Gastrocnemius medialis (tissue), 4 donors: Measurements from ENCODE around the gene GTPBP4. TPM values are rescaled to one million over a fixed set of nuclear protein-coding genes. Genes with fewer than 3 reads are reported as not detected.

Experiments used
- ATAC-seq, 2 donors: fragments of 150-250 bp; one replicate each; pipeline ENCODE4 v1.9.1; 2016
- DNase-seq, 2 donors: peaks; one replicate each; pipeline ENCODE4 v3.0.0-alpha.2; 2019
- H3K27ac ChIP-seq, 4 donors: fragments of 200-600 bp; sonication (generic); 1 replicate in 1 of 4; 2 replicates in 3 of 4; pipeline ENCODE4 v1.5.1; 2016 to 2018; ENCODE audit warnings: mild to moderate bottlenecking in 2 of 4, moderate library complexity in 1 of 4
- H3K27me3 ChIP-seq, 3 donors: fragments of 200-600 bp; sonication (generic) in 2 of 3; 1 replicate in 1 of 3; 2 replicates in 2 of 3; pipeline versions ENCODE4 v1.5.1 to v1.6.0; 2016 to 2019; ENCODE audit warnings: mild to moderate bottlenecking in 1 of 3, moderate library complexity in 1 of 3
- H3K36me3 ChIP-seq, 2 donors: fragments of 200-600 bp; sonication (generic) in 1 of 2; one replicate each; pipeline ENCODE4 v1.5.1; 2017 to 2018
- H3K4me1 ChIP-seq, 2 donors: fragments of 200-600 bp; sonication (generic) in 1 of 2; one replicate each; pipeline ENCODE4 v1.5.1; 2016 to 2017; ENCODE audit warnings: mild to moderate bottlenecking in 2 of 2
- H3K4me3 ChIP-seq, 4 donors: fragments of 200-600 bp; sonication (generic) in 3 of 4; 1 replicate in 1 of 4; 2 replicates in 3 of 4; pipeline ENCODE4 v1.5.1; 2016 to 2019; ENCODE audit warnings: mild to moderate bottlenecking in 2 of 4
- H3K9me3 ChIP-seq, 3 donors: fragments of 200-600 bp; sonication (generic) in 2 of 3; 1 replicate in 1 of 3; 2 replicates in 2 of 3; pipeline ENCODE4 v1.5.1; 2016 to 2019
- POLR2A ChIP-seq, 2 donors: fragments of 450-650 bp; IDR thresholded peaks; one replicate each; pipeline ENCODE4 v1.6.1; 2017; ENCODE audit warnings: antibody characterized with exemption in 2 of 2, mild to moderate bottlenecking in 2 of 2, moderate library complexity in 2 of 2
- in situ Hi-C, 4 donors: fragments of 200-750 bp; cut with MboI; loops; one replicate each; pipeline versions ENCODE4 v1.15.0 to v1.8.0; 2017; ENCODE audit warnings: low sequenced_read_pairs in 4 of 4
- intact Hi-C: fragments of 100-400 bp; cut with DNase I; formaldehyde crosslinking; loops from one replicate; pipeline ENCODE4 v1.15.1; 2023; ENCODE audit warnings: low total_unique reads
- total RNA-seq, 4 donors: library from RNA; depleted of rRNA; stranded (reverse); fragments of >200 nt; gene quantifications; one replicate each; pipeline versions ENCODE4 v1.1.0 to v1.2.3, GENCODE V29; 2016
- TF ChIP-seq, protein P1 (sequence below), 5 experiments: fragments of 450-650 bp in 3 of 5; fragments of 200-600 bp in 2 of 5; sonication (generic) in 2 of 5; IDR thresholded peaks in 4 of 5; conservative IDR thresholded peaks in 1 of 5; 1 replicate in 4 of 5; 2 replicates in 1 of 5; pipeline ENCODE4 v1.5.1; 2016 to 2019; ENCODE audit warnings: antibody characterized with exemption in 5 of 5, mild to moderate bottlenecking in 3 of 5, moderate library complexity in 3 of 5

Gene GTPBP4
- total RNA-seq, 4 donors from 2014 or later, result 34.7 to 51.5 (median 38.5) TPM

DNA sequence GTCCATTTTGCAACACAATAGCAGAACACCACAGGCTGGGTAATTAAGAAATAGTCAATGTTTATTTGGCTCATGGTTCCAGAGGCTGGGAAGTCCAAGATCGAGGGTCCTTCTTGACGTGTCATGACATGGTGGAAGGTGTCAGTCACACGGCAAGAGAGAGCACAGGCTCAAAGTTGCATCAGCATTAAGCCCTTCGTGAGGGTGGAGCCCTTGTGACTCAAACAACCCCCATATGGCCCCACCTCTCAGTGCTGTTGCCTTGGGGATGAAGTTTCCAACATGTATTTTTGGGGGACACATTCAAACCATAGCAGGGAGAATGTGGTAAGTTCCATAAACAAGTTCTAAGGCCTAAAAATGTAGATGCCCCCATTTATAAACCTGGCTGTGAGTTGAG lies 24.6 kb upstream of the GTPBP4 start:
- H3K27me3 ChIP-seq, result no peaks in the 10 kb centered on the region
- H3K36me3 ChIP-seq, result no peaks in the 10 kb centered on the region
- DNase-seq (no peak), ATAC-seq (no peak)
- no peak overlapping the region for H3K4me3 ChIP-seq
- no peak for TF ChIP-seq POLR2A (IDR thresholded peaks at IDR 0.05)
- TF ChIP-seq, protein P1, sequence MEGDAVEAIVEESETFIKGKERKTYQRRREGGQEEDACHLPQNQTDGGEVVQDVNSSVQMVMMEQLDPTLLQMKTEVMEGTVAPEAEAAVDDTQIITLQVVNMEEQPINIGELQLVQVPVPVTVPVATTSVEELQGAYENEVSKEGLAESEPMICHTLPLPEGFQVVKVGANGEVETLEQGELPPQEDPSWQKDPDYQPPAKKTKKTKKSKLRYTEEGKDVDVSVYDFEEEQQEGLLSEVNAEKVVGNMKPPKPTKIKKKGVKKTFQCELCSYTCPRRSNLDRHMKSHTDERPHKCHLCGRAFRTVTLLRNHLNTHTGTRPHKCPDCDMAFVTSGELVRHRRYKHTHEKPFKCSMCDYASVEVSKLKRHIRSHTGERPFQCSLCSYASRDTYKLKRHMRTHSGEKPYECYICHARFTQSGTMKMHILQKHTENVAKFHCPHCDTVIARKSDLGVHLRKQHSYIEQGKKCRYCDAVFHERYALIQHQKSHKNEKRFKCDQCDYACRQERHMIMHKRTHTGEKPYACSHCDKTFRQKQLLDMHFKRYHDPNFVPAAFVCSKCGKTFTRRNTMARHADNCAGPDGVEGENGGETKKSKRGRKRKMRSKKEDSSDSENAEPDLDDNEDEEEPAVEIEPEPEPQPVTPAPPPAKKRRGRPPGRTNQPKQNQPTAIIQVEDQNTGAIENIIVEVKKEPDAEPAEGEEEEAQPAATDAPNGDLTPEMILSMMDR (IDR thresholded peaks at IDR 0.05 in 4 of 5, conservative IDR thresholded peaks at IDR 0.05 in 1 of 5), result no peak
- in situ Hi-C loops, result no loop called here
- H3K27ac ChIP-seq, result no peak overlapping the region
- intact Hi-C loops, result no loop called here
- no peaks in the 10 kb centered on the region for H3K9me3 ChIP-seq
- no peaks in the 10 kb centered on the region for H3K4me1 ChIP-seq

DNA sequence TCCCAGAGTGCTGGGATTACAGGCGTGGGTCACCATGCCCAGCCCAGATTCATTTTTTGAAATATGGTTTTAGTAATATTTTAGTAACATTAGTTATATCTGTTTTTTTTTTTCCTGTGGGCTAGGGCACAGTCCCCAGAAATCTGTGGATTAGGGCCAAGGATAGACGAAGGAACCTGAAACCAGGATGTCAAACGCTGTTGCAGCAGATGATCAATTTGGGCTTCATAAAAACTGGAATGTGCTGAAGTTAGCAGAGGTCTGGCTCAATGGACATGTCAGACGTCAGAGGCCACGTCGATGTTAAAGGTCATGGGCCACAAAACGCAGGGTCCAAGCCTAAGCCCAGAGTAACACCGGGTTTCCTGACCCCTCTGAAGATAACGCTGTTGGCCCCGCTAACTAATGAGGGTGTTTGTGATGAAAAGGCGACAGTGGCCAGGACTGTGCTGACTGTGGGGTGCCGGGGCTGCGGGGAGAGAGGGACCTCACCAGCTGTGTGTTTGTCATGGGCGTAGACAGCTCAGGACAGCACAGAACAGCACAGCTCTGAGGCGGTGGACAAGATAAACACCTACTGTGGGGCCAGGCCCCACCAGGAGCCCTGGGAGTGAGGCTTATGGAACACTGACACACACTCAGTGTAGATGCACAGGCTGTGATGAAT lies 23.8 kb upstream of the GTPBP4 start:
- no peaks in the 10 kb centered on the region for H3K27me3 ChIP-seq
- in situ Hi-C loops, result no loop called here
- no peaks in the 10 kb centered on the region for H3K4me1 ChIP-seq
- TF ChIP-seq, protein P1 (IDR thresholded peaks at IDR 0.05 in 4 of 5, conservative IDR thresholded peaks at IDR 0.05 in 1 of 5), result no peak
- no peak for TF ChIP-seq POLR2A (IDR thresholded peaks at IDR 0.05)
- H3K27ac ChIP-seq, result no peak overlapping the region
- no peak for ATAC-seq
- intact Hi-C loops, result no loop called here
- no peaks in the 10 kb centered on the region for H3K9me3 ChIP-seq
- H3K36me3 ChIP-seq, result no peaks in the 10 kb centered on the region
- no peak for DNase-seq
- no peak overlapping the region for H3K4me3 ChIP-seq

DNA sequence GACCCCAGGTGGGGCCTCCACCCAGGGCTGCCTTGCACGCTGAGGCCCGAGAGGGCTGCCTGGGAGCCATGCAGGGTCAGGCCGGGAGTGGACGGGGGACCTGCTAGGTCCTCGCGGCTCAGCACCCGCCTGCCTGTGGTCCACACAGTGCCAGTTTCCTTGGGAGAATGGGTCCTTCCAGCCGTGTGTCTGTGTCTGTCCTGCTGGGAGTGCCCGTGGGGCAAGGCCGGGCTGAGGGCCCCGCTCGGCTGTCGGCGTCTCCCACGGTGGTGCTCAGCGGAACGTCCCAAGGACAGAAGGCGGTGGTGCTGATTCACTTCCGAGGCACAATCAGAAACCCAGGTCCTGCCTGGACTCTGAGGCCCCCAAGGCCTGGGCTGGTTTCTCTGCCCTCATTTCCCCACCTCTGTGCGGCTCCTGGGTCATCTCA lies 23.2 kb upstream of the GTPBP4 start:
- no peaks in the 10 kb centered on the region for H3K4me1 ChIP-seq
- in situ Hi-C loops (no loop called here), intact Hi-C loops (no loop called here)
- H3K36me3 ChIP-seq, result no peaks in the 10 kb centered on the region
- H3K4me3 ChIP-seq, result no peak overlapping the region
- no peak overlapping the region for H3K27ac ChIP-seq
- ATAC-seq (no peak), DNase-seq (no peak)
- H3K27me3 ChIP-seq, result no peaks in the 10 kb centered on the region
- no peak for TF ChIP-seq POLR2A (IDR thresholded peaks at IDR 0.05)
- TF ChIP-seq, protein P1 (IDR thresholded peaks at IDR 0.05 in 4 of 5, conservative IDR thresholded peaks at IDR 0.05 in 1 of 5), result no peak
- H3K9me3 ChIP-seq, result no peaks in the 10 kb centered on the region

DNA sequence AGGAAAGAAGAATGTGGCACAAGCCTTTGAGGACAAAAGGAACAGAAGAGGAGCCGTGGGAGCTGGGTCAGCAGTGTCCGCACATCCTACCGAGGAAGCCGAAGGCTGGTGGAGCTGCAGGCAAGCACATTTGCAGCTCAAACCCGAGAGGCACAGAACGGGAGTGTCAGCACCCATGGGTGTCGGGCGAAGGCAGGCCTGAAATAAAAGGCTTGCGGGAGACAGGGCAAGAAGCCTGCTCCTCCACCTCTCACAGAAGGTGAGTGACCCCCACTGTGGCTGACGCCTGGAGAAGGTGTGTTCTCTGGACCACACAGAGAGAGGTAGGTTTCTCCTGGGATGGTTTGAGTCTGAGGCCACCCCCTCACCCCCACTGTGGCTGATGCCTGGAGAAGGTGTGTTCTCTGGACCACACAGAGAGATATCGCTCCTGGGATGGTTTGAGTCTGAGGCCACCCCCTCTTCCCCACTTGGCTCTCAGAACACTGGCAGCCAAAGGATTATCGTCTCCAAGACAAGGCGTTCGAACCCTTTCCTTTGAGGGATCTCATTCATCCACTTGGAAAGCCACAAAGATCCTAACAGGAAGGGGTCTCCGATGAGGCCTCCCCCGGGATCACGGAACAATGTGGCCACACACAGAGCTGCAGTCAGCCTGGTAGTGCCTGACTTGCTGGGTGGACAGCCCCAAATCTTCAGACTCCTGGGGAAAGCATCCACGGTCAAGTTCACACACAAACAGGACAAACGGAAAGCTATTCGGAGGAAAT lies 21.6 kb upstream of the GTPBP4 start:
- in situ Hi-C loops, result no loop called here
- DNase-seq, result no peak
- H3K9me3 ChIP-seq, result no peaks in the 10 kb centered on the region
- no peak overlapping the region for H3K27ac ChIP-seq
- H3K4me3 ChIP-seq, result no peak overlapping the region
- no peak for ATAC-seq
- no peaks in the 10 kb centered on the region for H3K36me3 ChIP-seq
- TF ChIP-seq, protein P1 (IDR thresholded peaks at IDR 0.05 in 4 of 5, conservative IDR thresholded peaks at IDR 0.05 in 1 of 5), result no peak
- TF ChIP-seq POLR2A (IDR thresholded peaks at IDR 0.05), result no peak
- intact Hi-C loops, result no loop called here
- H3K27me3 ChIP-seq, result no peaks in the 10 kb centered on the region
- H3K4me1 ChIP-seq, result peaks cover 0 to 8% of the 10 kb centered on the region in 2 donors
